Small intestine (tissue), 7 donors: ENCODE results near the gene DFFB. TPM values are rescaled to one million over a fixed set of nuclear protein-coding genes. Genes with fewer than 3 reads are reported as not detected.
A peak's percentile ranks its signal among the peaks of the same experiment; 100 is the strongest.

Source experiments
- DNase-seq, 2 donors: peaks; one replicate each; pipeline versions ENCODE4 v3.0.0 to v3.0.0-alpha.2; 2013
- FAIRE-seq: peaks from 2 replicates; lab custom pipeline; 2012; peaks lifted over from hg19 to GRCh38; lab: Jason Lieb, UNC
- H3K27ac ChIP-seq, 3 donors: one replicate each; pipeline ENCODE4 v1.5.1; 2013; ENCODE audit warnings: low read length in 2 of 3, mild to moderate bottlenecking in 2 of 3, control low read depth in 1 of 3, inconsistent platforms in 1 of 3, low read depth in 1 of 3, moderate library complexity in 1 of 3
- H3K27me3 ChIP-seq, 3 donors: one replicate each; pipeline ENCODE4 v1.6.1; 2013; ENCODE audit warnings: low read length in 3 of 3, inconsistent platforms in 1 of 3; ENCODE audit not compliant: control insufficient read depth in 3 of 3, insufficient read depth in 3 of 3
- H3K36me3 ChIP-seq, 3 donors: one replicate each; pipeline ENCODE4 v1.6.1; 2013; ENCODE audit warnings: low read length in 3 of 3, inconsistent platforms in 1 of 3, low read depth in 1 of 3, mild to moderate bottlenecking in 1 of 3, moderate library complexity in 1 of 3; ENCODE audit not compliant: control insufficient read depth in 3 of 3, insufficient read depth in 2 of 3
- H3K4me1 ChIP-seq, 3 donors: one replicate each; pipeline ENCODE4 v1.6.1; 2013; ENCODE audit warnings: low read length in 2 of 3, inconsistent platforms in 1 of 3, low read depth in 1 of 3, mild to moderate bottlenecking in 1 of 3, moderate library complexity in 1 of 3; ENCODE audit not compliant: control insufficient read depth in 3 of 3, insufficient read depth in 2 of 3
- H3K4me3 ChIP-seq, 3 donors: one replicate each; pipeline ENCODE4 v1.5.1; 2013; ENCODE audit warnings: low read length in 3 of 3, control low read depth in 1 of 3, inconsistent platforms in 1 of 3, low read depth in 1 of 3, mild to moderate bottlenecking in 1 of 3, moderate library complexity in 1 of 3
- H3K9me3 ChIP-seq, 2 donors: one replicate each; pipeline ENCODE4 v1.6.1; 2013; ENCODE audit warnings: low read depth in 1 of 2, low read length in 1 of 2; ENCODE audit not compliant: control insufficient read depth in 2 of 2, insufficient read depth in 1 of 2
- WGBS, 3 donors: extraction: QIAGEN DNeasy Blood & Tissue Kit; methylation state at CpG; one replicate each; pipeline ENCODE4 v1.1.7; 2013; 5-methylcytosine and 5-hydroxymethylcytosine counted together
- polyA plus RNA-seq, 4 donors: library from polyadenylated mRNA; stranded (reverse) in 3 of 4; unstranded in 1 of 4; fragments of 200-250 nt in 3 of 4; fragments of 120-200 nt in 1 of 4; gene quantifications; one replicate each; pipeline versions ENCODE4 v1.2.1 to v1.2.3, GENCODE V29; 2013
- donor health status: healthy with polysubstance abuse.
- donor health status: control.
- donor health status: control.
- donor health status: Bipolar disorder and iron deficiency.
- donor health status: healthy.

DFFB gene
- polyA plus RNA-seq, 4 donors: 8.7 to 22.6 (median 11.9) TPM

GRCh38 chr1:3890389-3891328 lies 33.4 kb downstream of the DFFB start:
- H3K27ac ChIP-seq: peak overlapping the region in 2 of 3 donors; percentile 47 to 67
- FAIRE-seq (no peak), DNase-seq (peak in 1 of 2 donors; percentile 74)
- H3K36me3 ChIP-seq: peaks cover 4 to 51% (median 10%) of the 10 kb centered on the region in 3 donors
- no peaks in the 10 kb centered on the region for H3K4me1 ChIP-seq
- H3K4me3 ChIP-seq: no peak overlapping the region
- no peaks in the 10 kb centered on the region for H3K27me3 ChIP-seq
- WGBS, 3 donors: 63 to 67% (median 66%) methylated on average over 26 of the region's 26 CpGs
- no peaks in the 10 kb centered on the region for H3K9me3 ChIP-seq

GRCh38 chr1:3891329-3891865 lies 34.1 kb downstream of the DFFB start:
- Histone ChIP-seq H3K27ac (peak overlapping the region; percentile 9 to 67 (median 47)), H3K27me3 (no peaks in the 10 kb centered on the region), H3K4me1 (no peaks in the 10 kb centered on the region), H3K4me3 (no peak overlapping the region), H3K36me3 (peaks cover 4 to 46% (median 11%) of the 10 kb centered on the region in 3 donors), H3K9me3 (no peaks in the 10 kb centered on the region)
- 87 to 88% (median 88%) methylated on average over 17 of the region's 17 CpGs for WGBS, 3 donors
- no peak for DNase-seq
- no peak for FAIRE-seq

GRCh38 chr1:3892748-3893147 lies 35.5 kb downstream of the DFFB start:
- Histone ChIP-seq H3K27ac (no peak overlapping the region), H3K4me1 (no peaks in the 10 kb centered on the region), H3K4me3 (no peak overlapping the region), H3K36me3 (peaks cover 4 to 40% (median 11%) of the 10 kb centered on the region in 3 donors), H3K27me3 (no peaks in the 10 kb centered on the region), H3K9me3 (peaks cover 0 to 3% of the 10 kb centered on the region in 2 donors)
- WGBS, 3 donors: 83 to 87% (median 83%) methylated on average over 14 of the region's 14 CpGs
- FAIRE-seq (no peak), DNase-seq (no peak)

- no peak for DNase-seq
- H3K27me3 ChIP-seq: no peaks in the 10 kb centered on the region
- no peaks in the 10 kb centered on the region for H3K4me1 ChIP-seq
- no peak overlapping the region for H3K4me3 ChIP-seq
- no peak overlapping the region for H3K27ac ChIP-seq
- peaks cover 0 to 7% of the 10 kb centered on the region in 2 donors for H3K9me3 ChIP-seq
- peaks cover 4 to 38% (median 9%) of the 10 kb centered on the region in 3 donors for H3K36me3 ChIP-seq
- WGBS, 3 donors: 80 to 84% (median 81%) methylated on average over 5 of the region's 5 CpGs
- no peak for FAIRE-seq
Measured at GRCh38 chr1:3893190-3893589, 35.9 kb downstream of the DFFB start.

DNA sequence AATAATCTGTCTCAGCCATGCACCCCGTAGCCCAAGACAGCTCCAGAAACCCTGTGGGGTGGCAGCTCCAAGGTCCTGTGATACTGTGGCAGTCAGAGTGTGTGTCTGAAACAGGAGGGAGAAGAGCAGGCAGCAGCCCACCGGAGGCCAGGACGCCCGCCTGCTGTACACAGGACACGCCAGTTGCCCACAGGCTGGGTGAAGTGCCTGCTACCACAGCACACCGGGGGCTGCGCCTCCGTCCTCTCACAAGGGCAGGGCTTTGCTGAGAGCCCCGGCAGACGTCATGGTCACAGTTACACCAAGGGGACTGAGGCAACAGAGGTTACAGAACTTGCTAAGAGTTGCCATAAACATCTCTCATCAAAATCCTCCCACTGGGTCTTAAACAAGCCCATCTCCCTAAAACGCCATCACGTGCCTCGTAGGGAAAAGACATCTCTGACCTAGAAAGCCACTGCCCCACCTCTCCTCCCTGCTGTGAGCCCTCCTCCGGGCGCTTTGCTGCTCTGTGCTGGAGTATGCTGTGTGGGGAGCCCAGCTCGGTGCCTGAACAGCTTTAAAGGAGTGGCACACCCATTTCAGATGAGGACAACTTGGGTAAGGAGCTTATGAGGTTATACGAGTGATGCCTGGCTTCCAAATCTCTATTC lies 37.5 kb downstream of the DFFB start:
- peaks cover 0 to 34% (median 7%) of the 10 kb centered on the region in 3 donors for H3K36me3 ChIP-seq
- H3K27ac ChIP-seq: no peak overlapping the region
- DNase-seq (no peak), FAIRE-seq (no peak)
- no peak overlapping the region for H3K4me3 ChIP-seq
- peaks cover 0 to 9% of the 10 kb centered on the region in 2 donors for H3K9me3 ChIP-seq
- WGBS, 3 donors: 91 to 94% (median 93%) methylated on average over 17 of the region's 17 CpGs
- H3K4me1 ChIP-seq: peaks cover 0 to 2% (median 0%) of the 10 kb centered on the region in 3 donors
- no peaks in the 10 kb centered on the region for H3K27me3 ChIP-seq

- Histone ChIP-seq H3K4me3 (no peak overlapping the region), H3K4me1 (peaks cover 0 to 2% (median 0%) of the 10 kb centered on the region in 3 donors), H3K27ac (no peak overlapping the region), H3K27me3 (no peaks in the 10 kb centered on the region), H3K9me3 (peaks cover 0 to 9% of the 10 kb centered on the region in 2 donors), H3K36me3 (peaks cover 0 to 27% (median 4%) of the 10 kb centered on the region in 3 donors)
- WGBS, 3 donors: 90 to 96% (median 91%) methylated on average over 13 of the region's 13 CpGs
- DNase-seq (no peak), FAIRE-seq (no peak)
Measured at GRCh38 chr1:3895279-3895950, 38.1 kb downstream of the DFFB start.

DNA sequence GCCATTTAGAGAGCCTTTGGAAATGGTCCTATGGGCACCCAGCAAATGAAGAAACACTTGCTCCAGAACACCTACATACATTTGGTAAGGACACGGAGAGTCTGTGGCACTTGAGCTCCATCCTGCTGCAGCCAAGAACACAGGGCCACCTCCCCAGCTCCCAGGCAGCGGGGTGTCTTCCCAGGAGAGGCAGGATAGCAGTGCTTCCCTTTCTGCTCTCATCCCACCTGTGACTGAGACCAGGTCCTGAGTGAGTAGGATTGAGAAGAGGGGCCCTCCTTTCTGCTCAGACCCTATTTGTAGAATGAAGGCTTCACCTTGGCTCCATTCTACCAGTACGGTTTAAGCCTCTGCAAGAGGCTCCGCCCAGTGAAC lies 38.7 kb downstream of the DFFB start:
- Histone ChIP-seq H3K36me3 (peaks cover 0 to 23% (median 3%) of the 10 kb centered on the region in 3 donors), H3K27ac (no peak overlapping the region), H3K4me3 (no peak overlapping the region), H3K9me3 (peaks cover 0 to 9% of the 10 kb centered on the region in 2 donors), H3K27me3 (no peaks in the 10 kb centered on the region), H3K4me1 (peaks cover 0 to 2% (median 0%) of the 10 kb centered on the region in 3 donors)
- FAIRE-seq: no peak
- 89 to 97% (median 93%) methylated on average over 4 of the region's 4 CpGs for WGBS, 3 donors
- no peak for DNase-seq
